GM21515 (cell line): Measurements from ENCODE around the gene PPP1R37.
"Not testable (repeated sequence)": the region's sequence is repeated elsewhere in the genome, so short reads cannot be mapped to it uniquely, and the experiment has no call there.

Source experiments
- ATAC-seq: cut with Tn5 transposase; IDR thresholded peaks from one replicate; pipeline ENCODE4 v1.9.1; 2021; ENCODE audit not compliant: unreplicated experiment

The PPP1R37 gene

DNA sequence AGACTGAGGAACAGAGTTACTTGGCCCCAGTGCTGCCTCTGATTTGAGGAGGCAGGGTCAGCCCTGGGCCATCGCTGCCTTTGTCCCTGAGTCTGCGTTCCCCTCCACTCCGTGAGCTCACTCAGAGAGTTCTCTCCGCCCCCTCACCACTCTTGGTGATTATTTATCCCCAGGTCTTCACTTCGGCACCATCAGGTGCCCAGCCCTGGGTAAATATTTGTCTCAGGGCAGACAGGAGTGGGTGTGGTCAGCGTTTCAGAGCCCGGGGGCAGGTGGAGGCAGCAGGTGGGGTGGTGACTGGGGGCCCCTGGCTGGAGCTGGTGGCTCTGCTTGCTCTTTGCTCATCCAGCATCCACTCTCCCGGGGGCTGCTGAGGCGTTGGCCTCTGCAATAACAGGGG lies 20.6 kb downstream of the PPP1R37 start:
- ATAC-seq: no peak

GRCh38 chr19:45114116-45114515 lies 21.1 kb downstream of the PPP1R37 start:
- ATAC-seq: no peak

DNA sequence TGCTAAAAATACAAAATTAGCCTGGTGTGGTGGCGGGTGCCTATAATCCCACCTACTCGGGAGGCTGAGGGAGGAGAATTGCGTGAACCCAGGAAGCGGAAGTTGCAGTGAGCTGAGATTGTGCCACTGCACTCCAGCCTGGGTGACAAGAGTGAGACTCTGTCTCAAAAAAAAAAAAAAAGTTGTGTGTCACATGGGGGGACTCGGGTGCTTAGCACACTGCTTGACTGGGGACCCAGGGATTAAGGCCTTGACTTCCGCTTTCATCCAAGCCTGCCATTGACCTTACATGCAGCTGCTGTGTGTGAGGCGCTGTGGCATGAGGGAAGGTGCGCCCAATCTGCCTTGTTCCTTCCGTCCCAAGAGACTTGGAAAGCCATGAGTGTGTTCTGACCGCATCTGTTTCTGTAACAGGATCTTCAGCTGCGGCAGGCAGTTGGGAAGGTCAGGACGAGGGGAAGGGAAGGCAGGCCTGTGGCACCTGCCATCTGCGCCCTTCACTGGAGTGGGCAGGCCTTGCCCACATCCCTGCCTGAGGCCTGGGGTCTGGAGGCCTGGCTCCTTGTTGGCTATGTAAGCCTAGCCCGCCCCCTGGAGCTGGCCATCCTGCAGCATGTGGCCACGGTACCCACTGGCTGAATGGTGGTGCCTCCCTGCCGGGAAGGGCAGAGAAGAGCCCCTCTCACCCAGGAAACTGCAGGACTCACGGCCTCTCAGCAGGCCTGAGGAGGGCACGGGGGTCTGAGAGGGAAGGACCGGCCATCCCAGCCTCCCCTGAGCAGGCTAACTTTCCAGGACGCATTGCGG lies 23.0 kb downstream of the PPP1R37 start:
- ATAC-seq: no peak

GRCh38 chr19:45117167-45117594 lies 24.2 kb downstream of the PPP1R37 start:
- ATAC-seq: no peak

GRCh38 chr19:45117671-45118070 lies 24.7 kb downstream of the PPP1R37 start:
- ATAC-seq: no peak

DNA sequence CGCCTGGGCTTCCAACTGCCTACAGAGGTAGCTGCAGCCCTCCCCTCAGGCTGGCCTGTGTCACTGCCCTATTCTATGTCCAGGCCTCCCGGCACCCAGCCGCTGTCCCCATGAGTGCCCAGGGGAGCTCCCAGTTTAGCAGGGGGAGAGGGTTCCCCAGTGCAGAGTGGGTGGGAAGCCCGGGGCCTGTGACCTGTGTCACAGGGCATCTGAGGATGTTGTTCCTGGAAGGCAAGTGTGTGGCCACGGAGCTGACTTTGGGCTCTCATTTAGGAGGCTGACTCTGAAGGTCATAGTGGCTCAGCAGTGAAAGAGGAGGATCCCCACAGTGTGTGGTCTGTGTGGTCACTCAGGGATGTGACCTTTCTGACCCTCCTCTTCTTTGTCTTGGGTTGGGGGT lies 25.1 kb downstream of the PPP1R37 start:
- no peak for ATAC-seq

- ATAC-seq: not testable (repeated sequence)
Observed at GRCh38 chr19:45118591-45119355, 25.8 kb downstream of the PPP1R37 start.

DNA sequence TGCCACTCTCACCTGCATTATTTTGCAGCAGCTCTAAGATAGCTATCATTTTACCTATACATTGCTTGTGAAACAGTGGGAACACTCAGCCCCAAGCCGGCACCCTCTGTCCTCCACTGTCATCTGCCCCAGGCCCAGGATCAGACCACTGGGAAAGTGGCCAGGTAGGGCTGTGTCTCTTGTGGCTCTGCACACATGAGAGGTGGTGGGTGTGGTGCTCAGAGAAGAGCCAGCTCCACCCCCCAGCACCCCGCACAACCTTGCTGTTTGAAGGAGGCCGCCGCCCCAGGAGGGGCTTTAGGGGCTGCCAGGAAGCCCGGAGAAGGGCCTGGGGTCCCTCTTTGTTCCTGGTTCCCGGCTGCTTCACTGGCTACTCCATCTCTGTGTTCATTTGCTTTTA lies 26.6 kb downstream of the PPP1R37 start:
- ATAC-seq: no peak

DNA sequence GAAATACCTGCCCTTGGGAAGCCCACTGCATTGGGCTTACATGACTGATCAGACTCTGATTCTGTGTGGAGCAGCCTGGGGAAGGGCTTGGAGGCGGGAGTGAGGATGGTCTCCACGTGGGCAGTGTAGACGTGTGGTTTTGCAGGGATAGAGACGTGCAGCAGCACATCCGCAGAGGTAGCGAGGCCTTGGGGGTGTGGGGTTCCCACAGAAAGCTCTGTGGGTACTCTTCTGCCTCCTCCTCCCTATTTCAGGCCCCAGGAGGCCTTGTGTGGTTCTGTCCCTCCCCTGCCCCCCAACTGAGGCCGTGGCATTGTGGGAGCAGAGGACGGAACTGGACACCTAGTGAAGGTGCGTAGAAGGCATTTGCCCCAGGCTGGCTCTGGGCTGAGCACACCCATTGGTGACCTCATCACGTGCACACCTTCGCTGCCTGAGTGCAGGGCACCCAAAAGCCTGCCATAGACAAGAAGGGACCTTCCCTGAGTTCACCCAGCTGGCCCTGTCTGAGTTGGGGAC lies 28.9 kb downstream of the PPP1R37 start:
- ATAC-seq: no peak

DNA sequence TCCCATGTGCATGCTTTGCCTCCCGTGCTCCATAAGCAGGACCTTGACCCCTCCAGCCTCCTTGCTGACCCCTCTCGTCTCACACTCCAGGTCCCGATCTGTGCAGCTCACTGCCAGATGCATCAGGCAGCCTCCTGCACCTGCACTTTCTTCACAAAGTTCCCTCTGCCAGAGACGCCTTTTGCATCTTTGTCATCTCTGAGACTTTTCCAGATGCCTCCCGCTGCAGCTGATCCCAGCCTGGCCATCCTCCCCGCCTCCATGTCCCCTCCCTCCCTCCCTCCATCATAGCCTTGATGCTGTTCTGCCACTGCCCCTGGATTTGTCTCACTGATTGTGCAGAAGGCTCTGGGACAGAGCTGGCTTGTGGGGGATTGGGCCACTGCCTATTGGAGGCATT lies 29.9 kb downstream of the PPP1R37 start:
- no peak for ATAC-seq

DNA sequence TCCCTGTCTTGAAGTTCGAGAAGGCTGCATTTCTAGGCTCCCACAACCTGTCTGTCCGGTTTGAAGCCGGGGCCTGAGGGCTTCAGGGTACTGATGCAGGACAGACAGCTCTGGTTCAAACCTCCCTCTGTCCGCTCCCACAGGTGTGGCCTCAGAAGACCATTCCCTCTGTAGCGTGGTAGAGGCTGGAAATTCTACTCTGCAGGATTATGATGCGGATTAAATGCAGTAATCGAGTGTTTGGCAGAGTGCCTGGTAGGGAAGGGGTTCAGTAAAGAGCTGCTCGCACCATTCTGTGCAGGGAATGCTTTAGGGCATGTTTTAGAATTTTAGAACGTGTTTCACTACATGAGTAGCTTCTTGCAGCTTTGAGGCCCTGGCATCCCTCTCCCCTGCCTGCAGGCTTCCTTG lies 30.5 kb downstream of the PPP1R37 start:
- no peak for ATAC-seq

DNA sequence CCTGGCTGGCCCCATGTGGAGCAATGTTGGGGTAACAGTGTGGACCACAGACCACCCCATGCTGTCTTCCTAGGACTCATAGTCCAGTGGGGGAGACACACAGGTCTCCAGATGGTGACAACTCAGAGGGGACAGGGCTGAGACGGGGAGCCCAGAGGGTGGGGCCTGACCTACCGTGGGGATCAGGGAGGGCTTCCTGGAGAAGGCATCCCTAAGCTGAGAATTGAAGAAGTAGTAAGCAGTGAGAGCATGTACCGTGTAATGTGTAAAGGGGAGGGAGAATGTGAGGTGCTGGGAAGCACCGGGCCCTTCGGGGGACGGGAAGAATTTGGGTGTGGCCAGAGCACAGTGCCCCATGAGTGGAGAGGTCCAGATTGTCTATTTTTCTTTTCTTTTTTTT lies 31.0 kb downstream of the PPP1R37 start:
- no peak for ATAC-seq

- ATAC-seq: no peak
Observed at GRCh38 chr19:45125360-45125759, 32.4 kb downstream of the PPP1R37 start.

DNA sequence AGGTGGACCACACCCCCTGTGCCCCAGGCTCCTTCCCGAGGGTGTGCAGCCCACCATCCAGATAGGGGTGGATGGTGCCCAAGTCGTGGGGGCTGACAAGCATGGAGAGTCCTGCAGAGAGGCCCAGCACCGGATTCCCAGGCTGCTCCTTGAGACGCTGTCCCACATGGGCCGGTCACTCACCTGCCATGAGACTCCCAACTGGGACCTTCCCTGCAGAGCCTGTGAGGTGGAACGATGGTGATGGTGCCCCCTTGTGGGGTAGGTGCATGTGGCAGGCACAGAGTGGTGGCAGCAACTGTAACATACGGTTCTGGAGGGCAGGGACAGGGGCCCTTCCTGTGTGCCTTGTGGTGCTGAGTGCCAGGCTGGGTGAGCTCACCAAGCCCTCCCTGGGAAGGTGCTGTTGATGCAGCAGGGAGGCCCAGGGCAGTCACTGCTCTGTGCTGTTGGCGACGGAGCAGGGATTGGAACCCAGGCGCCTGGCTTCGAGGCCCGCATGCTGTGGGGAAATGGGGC lies 33.1 kb downstream of the PPP1R37 start:
- no peak for ATAC-seq

DNA sequence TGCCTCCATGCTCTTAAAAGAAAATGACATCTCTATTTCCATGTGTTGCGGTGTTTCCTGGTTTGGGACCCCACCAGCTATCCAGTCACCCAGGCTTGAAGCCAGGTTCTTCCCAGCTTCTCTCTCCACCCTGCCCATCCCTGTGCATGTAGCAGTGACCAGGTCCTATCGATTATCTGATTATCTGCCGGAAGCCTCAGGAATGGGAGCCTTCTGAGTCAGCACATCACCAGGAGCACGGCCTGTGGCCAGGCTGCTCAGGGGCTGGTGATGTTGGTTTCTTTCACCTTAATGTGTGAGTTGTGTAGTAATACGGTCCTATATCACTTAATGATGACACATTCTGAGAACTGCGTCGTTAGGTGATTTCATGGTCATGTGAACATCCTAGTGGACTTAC lies 33.7 kb downstream of the PPP1R37 start:
- ATAC-seq: no peak

- ATAC-seq: no peak
Observed at GRCh38 chr19:45128146-45128545, 35.2 kb downstream of the PPP1R37 start.

DNA sequence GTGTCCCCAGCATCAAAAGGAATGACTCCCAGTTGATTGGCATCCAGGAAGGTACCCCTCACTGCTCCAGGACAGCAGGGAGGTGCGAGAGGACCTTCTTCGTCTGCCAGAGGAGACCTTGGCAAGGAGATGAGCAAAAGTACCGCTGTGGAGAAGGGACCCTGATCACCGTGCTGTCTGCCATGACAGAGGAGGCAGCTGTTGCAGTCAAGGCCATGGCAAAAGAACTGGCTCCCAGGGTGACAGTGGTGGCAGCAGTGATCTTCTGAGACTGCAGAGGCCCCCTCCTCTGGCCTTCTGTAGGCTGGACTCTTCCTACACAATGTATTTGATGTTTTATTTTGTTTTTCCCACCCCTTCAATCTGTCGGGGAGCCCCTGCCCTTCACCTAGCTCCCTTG lies 35.8 kb downstream of the PPP1R37 start:
- ATAC-seq: no peak

DNA sequence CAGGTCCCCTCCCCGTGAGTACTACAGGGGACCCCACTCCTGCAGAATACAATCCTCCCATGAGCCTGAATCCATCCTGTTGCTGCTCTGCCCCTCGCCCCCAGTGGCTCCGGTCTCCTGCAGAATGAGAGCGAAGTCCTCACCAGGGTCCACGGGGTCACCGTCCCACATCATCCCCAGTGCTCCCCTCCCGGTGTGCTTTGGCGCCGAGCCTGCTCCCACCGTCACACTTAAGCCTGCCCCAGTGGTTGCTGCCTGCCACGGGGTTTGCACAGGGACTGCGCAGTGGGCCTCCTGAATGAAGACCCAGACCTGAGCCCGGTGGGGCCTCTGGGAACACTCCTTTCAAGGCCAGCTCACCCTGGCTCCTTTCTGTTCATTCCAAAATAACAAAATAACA lies 37.3 kb downstream of the PPP1R37 start:
- no peak for ATAC-seq

GRCh38 chr19:45130888-45131615 lies 38.1 kb downstream of the PPP1R37 start:
- no peak for ATAC-seq

DNA sequence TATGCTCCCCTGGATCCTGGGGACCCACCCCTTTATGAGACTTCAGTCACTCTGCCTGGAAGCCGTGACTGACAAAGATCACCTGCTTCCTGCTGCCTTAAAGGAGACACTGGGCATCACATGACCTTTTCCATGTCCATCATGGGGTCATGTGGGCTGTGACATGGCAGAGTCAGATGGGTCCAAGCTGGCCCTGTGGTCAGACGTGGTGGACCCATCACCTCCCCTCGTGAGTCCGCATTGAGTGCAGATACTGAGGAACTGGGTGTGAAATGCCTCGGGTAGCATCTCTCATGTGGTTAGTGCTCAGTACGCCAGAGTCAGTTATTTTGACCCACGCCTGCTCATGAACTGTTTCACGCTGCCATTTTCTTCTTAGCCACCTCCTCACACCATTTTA lies 40.7 kb downstream of the PPP1R37 start:
- ATAC-seq: no peak

DNA sequence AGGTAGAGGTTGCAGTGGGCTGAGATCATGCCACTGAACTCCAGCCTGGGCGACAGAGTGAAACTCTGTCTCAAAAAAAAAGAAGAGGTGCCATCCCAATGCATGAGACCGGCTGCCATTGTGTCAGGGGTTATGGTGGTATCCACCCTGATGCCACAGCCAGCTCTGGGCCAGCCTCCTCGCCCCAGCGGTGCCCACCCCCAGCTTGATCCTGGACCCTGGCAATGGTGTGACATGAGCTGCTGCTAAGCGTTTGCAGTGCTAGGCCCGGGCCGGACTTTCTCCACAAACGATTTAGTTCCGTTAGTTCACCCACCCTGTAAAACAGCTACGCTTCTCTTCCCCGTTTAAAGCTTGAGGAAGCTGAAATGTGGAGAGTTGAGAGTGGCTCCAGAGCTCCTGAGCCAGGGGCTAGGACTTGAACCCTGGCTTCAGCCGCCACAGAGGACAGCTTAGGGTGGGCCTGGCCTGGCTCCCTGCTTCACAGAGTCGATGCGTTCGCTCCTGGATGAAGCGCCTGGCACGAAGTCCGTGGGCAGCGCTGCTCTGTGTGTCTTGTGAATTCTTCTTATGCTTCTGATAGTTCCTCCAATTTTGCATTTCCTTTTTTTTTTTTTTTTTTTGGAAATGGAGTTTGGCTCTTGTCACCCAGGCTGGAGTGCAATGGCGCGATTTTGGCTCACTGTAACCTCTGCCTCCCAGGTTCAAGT lies 42.4 kb downstream of the PPP1R37 start:
- no peak for ATAC-seq
